Psoas muscle (tissue), 8 donors: ENCODE measurements around the gene BECN2. TPM values are rescaled to one million over a fixed set of nuclear protein-coding genes. Genes with fewer than 3 reads are reported as not detected.

Experiments
- ATAC-seq, 4 donors: fragments of 200-7000 bp; cut with Tn5 transposase; one replicate each; pipeline ENCODE4 v1.9.1; 2020; ENCODE audit warnings: moderate library complexity in 3 of 4, mild to moderate bottlenecking in 2 of 4
- DNase-seq, 2 donors: peaks; one replicate each; pipeline ENCODE4 v3.0.0-alpha.2; 2020
- H3K27ac ChIP-seq: fragments of 200-600 bp; one replicate; pipeline ENCODE4 v1.8.0; 2022
- H3K27me3 ChIP-seq, 3 donors: fragments of 200-600 bp in 1 of 3; one replicate each; pipeline versions ENCODE4 v1.6.1 to v1.8.0; 2013 to 2022; ENCODE audit warnings: low read length in 2 of 3, mild to moderate bottlenecking in 2 of 3, moderate library complexity in 1 of 3; ENCODE audit not compliant: insufficient read depth in 3 of 3
- H3K36me3 ChIP-seq, 2 donors: fragments of 200-600 bp in 1 of 2; one replicate each; pipeline versions ENCODE4 v1.6.1 to v1.8.0; 2013 to 2022; ENCODE audit warnings: low read depth in 1 of 2, mild to moderate bottlenecking in 1 of 2, moderate library complexity in 1 of 2; ENCODE audit not compliant: insufficient read depth in 1 of 2
- H3K4me1 ChIP-seq: fragments of 200-600 bp; one replicate; pipeline ENCODE4 v1.8.0; 2022
- H3K4me3 ChIP-seq: fragments of 200-600 bp; one replicate; pipeline ENCODE4 v1.8.0; 2022; ENCODE audit warnings: mild to moderate bottlenecking
- H3K9me3 ChIP-seq: fragments of 200-600 bp; one replicate; pipeline ENCODE4 v1.8.0; 2022
- WGBS, 3 donors: extraction: QIAGEN DNeasy Blood & Tissue Kit; methylation state at CpG; one replicate each; pipeline versions ENCODE4 v1.1.6 to v1.1.7; 2013; 5-methylcytosine and 5-hydroxymethylcytosine counted together
- intact Hi-C, 2 donors: fragments of 100-400 bp; cut with DNase I; formaldehyde crosslinking; loops; one replicate each; pipeline versions ENCODE4 v1.11.0 to v1.14.2; 2022
- polyA plus RNA-seq, 3 donors: library from polyadenylated mRNA; stranded (reverse); fragments of 200-250 nt; gene quantifications; one replicate each; pipeline ENCODE4 v1.2.3, GENCODE V29; 2013
- total RNA-seq, 4 donors: library from RNA; stranded (reverse); fragmentation: NEBNext Ultra II Directional in 2 of 4; extraction: Animal tissue kit (Norgen Biotek cat#: 25700) in 2 of 4; gene quantifications; one replicate each; pipeline versions ENCODE4 v1.2.1 to v1.2.4, GENCODE V29; 2021 to 2023
- TF ChIP-seq, protein P1 (sequence below): fragments of 200-600 bp; IDR thresholded peaks from one replicate; pipeline ENCODE4 v1.8.0; 2022; ENCODE audit warnings: antibody characterized with exemption
- donor health status: healthy with polysubstance abuse.
- donor health status: DM: no; HTN: no; CAD: no; lungs with moderate emphysema.
- donor health status: Bipolar disorder and iron deficiency.
- donor health status: healthy.
- donor health status: DM: yes; HTN: yes; CAD: no.
- donor health status: DM: no; HTN: no; CAD: no.
- donor health status: DM: no; HTN: no; CAD: no.
- donor health status: DM: yes; HTN: yes; CAD: no.

Gene BECN2
- total and polyA plus RNA-seq, 7 donors = not detected

DNA sequence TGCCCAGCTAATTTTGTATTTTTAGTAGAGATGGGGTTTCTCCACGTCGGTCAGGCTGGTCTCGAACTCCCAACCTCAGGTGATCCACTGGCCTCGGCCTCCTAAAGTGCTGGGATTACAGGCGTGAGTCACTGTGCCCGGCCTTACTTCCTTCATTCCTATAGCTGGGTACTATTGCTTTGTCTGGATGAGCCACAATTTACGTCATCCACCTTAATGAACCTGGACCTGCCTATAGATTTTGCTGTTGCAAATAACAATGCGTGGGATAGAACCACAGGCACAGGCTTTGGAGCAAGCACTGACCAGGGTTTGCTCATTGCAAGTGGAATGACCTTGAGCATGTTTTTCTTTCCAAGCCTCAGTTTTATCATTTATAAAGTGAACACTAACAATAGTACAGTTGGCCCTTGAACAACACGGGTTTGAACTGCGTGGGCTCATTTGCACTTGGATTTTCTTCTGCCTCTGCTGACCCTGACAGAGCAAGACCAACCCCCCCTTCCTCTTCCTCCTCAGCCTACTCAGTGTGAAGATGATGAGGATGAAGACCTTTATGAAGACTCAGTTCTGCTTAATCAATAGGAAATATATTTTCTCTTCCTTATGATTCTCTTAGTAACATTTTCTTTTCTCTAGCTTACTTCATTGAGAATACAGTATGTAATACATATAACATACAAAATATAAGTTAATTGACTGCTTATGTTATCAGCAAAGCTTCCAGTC, 33.3 kb upstream of the BECN2 start:
- no peaks in the 10 kb centered on the region for H3K9me3 ChIP-seq
- intact Hi-C loops = no loop called here
- no peaks in the 10 kb centered on the region for H3K36me3 ChIP-seq
- no peak for DNase-seq
- H3K4me3 ChIP-seq = no peak overlapping the region
- no peak overlapping the region for H3K27ac ChIP-seq
- WGBS, 3 donors = 82 to 94% (median 89%) methylated on average over 10 of the region's 10 CpGs
- TF ChIP-seq, protein P1, sequence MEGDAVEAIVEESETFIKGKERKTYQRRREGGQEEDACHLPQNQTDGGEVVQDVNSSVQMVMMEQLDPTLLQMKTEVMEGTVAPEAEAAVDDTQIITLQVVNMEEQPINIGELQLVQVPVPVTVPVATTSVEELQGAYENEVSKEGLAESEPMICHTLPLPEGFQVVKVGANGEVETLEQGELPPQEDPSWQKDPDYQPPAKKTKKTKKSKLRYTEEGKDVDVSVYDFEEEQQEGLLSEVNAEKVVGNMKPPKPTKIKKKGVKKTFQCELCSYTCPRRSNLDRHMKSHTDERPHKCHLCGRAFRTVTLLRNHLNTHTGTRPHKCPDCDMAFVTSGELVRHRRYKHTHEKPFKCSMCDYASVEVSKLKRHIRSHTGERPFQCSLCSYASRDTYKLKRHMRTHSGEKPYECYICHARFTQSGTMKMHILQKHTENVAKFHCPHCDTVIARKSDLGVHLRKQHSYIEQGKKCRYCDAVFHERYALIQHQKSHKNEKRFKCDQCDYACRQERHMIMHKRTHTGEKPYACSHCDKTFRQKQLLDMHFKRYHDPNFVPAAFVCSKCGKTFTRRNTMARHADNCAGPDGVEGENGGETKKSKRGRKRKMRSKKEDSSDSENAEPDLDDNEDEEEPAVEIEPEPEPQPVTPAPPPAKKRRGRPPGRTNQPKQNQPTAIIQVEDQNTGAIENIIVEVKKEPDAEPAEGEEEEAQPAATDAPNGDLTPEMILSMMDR = no peak
- no peak for ATAC-seq
- H3K4me1 ChIP-seq = no peaks in the 10 kb centered on the region
- H3K27me3 ChIP-seq = no peaks in the 10 kb centered on the region

- Histone ChIP-seq H3K27me3 (no peaks in the 10 kb centered on the region), H3K36me3 (no peaks in the 10 kb centered on the region), H3K27ac (no peak overlapping the region), H3K4me1 (no peaks in the 10 kb centered on the region), H3K4me3 (no peak overlapping the region), H3K9me3 (no peaks in the 10 kb centered on the region)
- WGBS, 3 donors = 67 to 80% (median 74%) methylated on average over 5 of the region's 5 CpGs
- DNase-seq (no peak), ATAC-seq (no peak)
- TF ChIP-seq, protein P1 = no peak
- intact Hi-C loops = no loop called here
Observed at GRCh38 chr1:241926141-241926540, 31.4 kb upstream of the BECN2 start.

- no peaks in the 10 kb centered on the region for H3K36me3 ChIP-seq
- H3K4me1 ChIP-seq = no peaks in the 10 kb centered on the region
- H3K27me3 ChIP-seq = no peaks in the 10 kb centered on the region
- WGBS, 3 donors = 67 to 97% (median 81%) methylated on average over 4 of the region's 4 CpGs
- intact Hi-C loops = no loop called here
- H3K4me3 ChIP-seq = no peak overlapping the region
- TF ChIP-seq, protein P1 = no peak
- DNase-seq (no peak), ATAC-seq (no peak)
- no peaks in the 10 kb centered on the region for H3K9me3 ChIP-seq
- H3K27ac ChIP-seq = no peak overlapping the region
Observed at GRCh38 chr1:241927321-241927720, 30.2 kb upstream of the BECN2 start.

DNA sequence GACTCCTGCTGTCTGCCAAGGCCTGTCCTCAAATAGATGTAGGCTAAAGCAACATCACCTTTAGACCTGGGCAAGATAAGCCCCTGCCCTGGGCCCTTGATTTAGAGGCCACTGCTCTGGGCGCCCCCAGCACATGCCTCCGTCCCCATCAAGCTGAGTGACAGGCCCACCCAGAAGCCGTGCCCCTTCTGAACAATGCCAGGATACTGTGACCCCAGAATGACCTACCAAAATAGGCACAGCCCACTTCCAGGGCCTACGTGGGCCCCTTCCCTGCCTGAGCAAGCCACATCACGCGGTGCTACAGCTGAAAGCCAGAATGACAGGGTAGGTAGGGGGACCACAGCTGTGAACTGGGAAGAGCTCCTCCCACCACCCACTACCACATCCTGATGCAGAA, 24.7 kb upstream of the BECN2 start:
- Histone ChIP-seq H3K4me3 (no peak overlapping the region), H3K9me3 (no peaks in the 10 kb centered on the region), H3K36me3 (no peaks in the 10 kb centered on the region), H3K27me3 (no peaks in the 10 kb centered on the region), H3K4me1 (no peaks in the 10 kb centered on the region), H3K27ac (no peak overlapping the region)
- intact Hi-C loops = no loop called here
- 29 to 67% (median 61%) methylated on average over 6 of the region's 6 CpGs for WGBS, 3 donors
- DNase-seq = no peak
- no peak for ATAC-seq
- TF ChIP-seq, protein P1 = no peak
